IMR-90 (cell line): Measurements from ENCODE around the gene FAU. TPM values are rescaled to one million over a fixed set of nuclear protein-coding genes. Genes with fewer than 3 reads are reported as not detected.

Source experiments
- ATAC-seq: fragments of 200-7000 bp; cut with Tn5 transposase; 2 replicates; pipeline ENCODE4 v1.9.1; 2020; ENCODE audit warnings: low read depth, mild to moderate bottlenecking, moderate library complexity
- BruUV-seq: library from RNA; stranded (reverse); fragments of 400-500 nt; replicated peaks from 2 replicates; lab custom pipeline; 2021; lab: Mats Ljungman, UMichigan
- CTCF ChIA-PET: fragments of 300-600 bp; formaldehyde crosslinking; extraction: SDS; loops from one replicate; lab custom pipeline; 2021; ENCODE audit warnings: antibody characterized with exemption; lab: Yijun Ruan, JAX
- POLR2A ChIA-PET: fragments of 300-600 bp; sonication (Branson Sonifier 250); formaldehyde crosslinking; loops from one replicate; lab custom pipeline; 2022; ENCODE audit warnings: antibody characterized with exemption; ENCODE audit not compliant: unreplicated experiment; lab: Charles Lee
- DNase-seq: peaks from one replicate; pipeline ENCODE4 v3.0.0; 2013
- H2AFZ ChIP-seq: replicated peaks from 2 replicates; pipeline ENCODE3; 2013; ENCODE audit warnings: low read length, mild to moderate bottlenecking; ENCODE audit not compliant: poor library complexity
- H2AK5ac ChIP-seq: 2 replicates; pipeline ENCODE4 v1.6.1; 2013; ENCODE audit warnings: low read depth, low read length, inconsistent platforms
- H2AK9ac ChIP-seq: replicated peaks from 2 replicates; pipeline ENCODE3; 2013; ENCODE audit warnings: mild to moderate bottlenecking, low read depth, low read length, moderate library complexity; ENCODE audit not compliant: poor library complexity
- H2BK120ac ChIP-seq: 2 replicates; pipeline ENCODE4 v1.6.1; 2013; ENCODE audit warnings: low read depth, low read length, inconsistent platforms
- H2BK15ac ChIP-seq: 3 replicates; pipeline ENCODE4 v1.6.1; 2013; ENCODE audit warnings: low read depth, low read length, inconsistent platforms
- H2BK20ac ChIP-seq: 2 replicates; pipeline ENCODE4 v1.6.1; 2013; ENCODE audit warnings: low read depth, mild to moderate bottlenecking, inconsistent platforms, low read length, moderate library complexity
- H2BK5ac ChIP-seq: 2 replicates; pipeline ENCODE4 v1.6.1; 2013; ENCODE audit warnings: mild to moderate bottlenecking, low read depth, low read length, inconsistent platforms; ENCODE audit not compliant: poor library complexity, severe bottlenecking
- H3K14ac ChIP-seq: replicated peaks from 2 replicates; pipeline ENCODE4 v1.6.1; 2013; ENCODE audit warnings: low read depth, low read length, inconsistent platforms
- H3K18ac ChIP-seq: 2 replicates; pipeline ENCODE4 v1.6.1; 2013; ENCODE audit warnings: low read depth, low read length, control low read depth
- H3K23ac ChIP-seq: 2 replicates; pipeline ENCODE4 v1.6.1; 2013; ENCODE audit warnings: low read depth, low read length, inconsistent platforms
- H3K27ac ChIP-seq: 2 replicates; pipeline ENCODE4 v1.5.1; 2013; ENCODE audit warnings: mild to moderate bottlenecking, control low read depth, low read length; ENCODE audit not compliant: insufficient read depth
- H3K27me3 ChIP-seq: 2 replicates; pipeline ENCODE4 v1.6.1; 2013; ENCODE audit warnings: low read length; ENCODE audit not compliant: control insufficient read depth, insufficient read depth
- H3K36me3 ChIP-seq: 2 replicates; pipeline ENCODE4 v1.6.1; 2013; ENCODE audit warnings: low read length, mixed read lengths; ENCODE audit not compliant: control insufficient read depth, insufficient read depth
- H3K4ac ChIP-seq: 2 replicates; pipeline ENCODE4 v1.6.1; 2013; ENCODE audit warnings: low read depth, low read length, inconsistent platforms
- H3K4me1 ChIP-seq: 2 replicates; pipeline ENCODE4 v1.6.1; 2013; ENCODE audit warnings: low read length, mixed read lengths; ENCODE audit not compliant: control insufficient read depth, insufficient read depth
- H3K4me2 ChIP-seq: 2 replicates; pipeline ENCODE4 v1.6.1; 2013; ENCODE audit warnings: low read depth, mild to moderate bottlenecking, control low read depth, low read length, moderate library complexity
- H3K4me3 ChIP-seq: 2 replicates; pipeline ENCODE4 v1.5.1; 2013; ENCODE audit warnings: low read depth, mild to moderate bottlenecking, control low read depth, low read length, moderate library complexity; ENCODE audit not compliant: insufficient read depth
- H3K56ac ChIP-seq: 2 replicates; pipeline ENCODE4 v1.6.1; 2013; ENCODE audit warnings: low read length, inconsistent platforms; ENCODE audit not compliant: insufficient read depth; ENCODE audit errors: extremely low read depth
- H3K79me1 ChIP-seq, 2 experiments: 2 replicates each; pipeline ENCODE4 v1.6.1; 2013; ENCODE audit warnings: low read length in 2 of 2, inconsistent platforms in 1 of 2, low read depth in 1 of 2
- H3K9ac ChIP-seq: 2 replicates; pipeline ENCODE4 v1.6.1; 2013; ENCODE audit warnings: low read depth, low read length, control low read depth
- H3K9me1 ChIP-seq: 2 replicates; pipeline ENCODE4 v1.6.1; 2013; ENCODE audit warnings: low read length, inconsistent platforms; ENCODE audit not compliant: insufficient read depth
- H3K9me3 ChIP-seq: 2 replicates; pipeline ENCODE4 v1.6.1; 2013; ENCODE audit warnings: low read length; ENCODE audit not compliant: control insufficient read depth, insufficient read depth
- H4K20me1 ChIP-seq: 2 replicates; pipeline ENCODE4 v1.6.1; 2013; ENCODE audit warnings: low read length, inconsistent platforms; ENCODE audit not compliant: insufficient read depth
- H4K5ac ChIP-seq: 2 replicates; pipeline ENCODE4 v1.6.1; 2013; ENCODE audit warnings: mild to moderate bottlenecking, low read depth, low read length, control low read depth
- H4K8ac ChIP-seq, 2 experiments: 2 replicates each; pipeline ENCODE4 v1.6.1; 2013; ENCODE audit warnings: low read depth in 2 of 2, low read length in 2 of 2, control low read depth in 1 of 2, inconsistent platforms in 1 of 2
- H4K91ac ChIP-seq: 2 replicates; pipeline ENCODE4 v1.6.1; 2013; ENCODE audit warnings: low read depth, low read length, inconsistent platforms; ENCODE audit not compliant: insufficient read depth
- BHLHE40 ChIP-seq: fragments of 150-350 bp; IDR thresholded peaks from 2 replicates; pipeline ENCODE4 v1.6.1; 2016; ENCODE audit warnings: mild to moderate bottlenecking, low read depth, low read length
- CEBPB ChIP-seq: IDR thresholded peaks from 2 replicates; pipeline ENCODE4 v1.6.1; 2012; ENCODE audit warnings: low read depth, low read length, improper control_type of control experiment
- CHD1 ChIP-seq: IDR thresholded peaks from 2 replicates; pipeline ENCODE4 v1.6.1; 2012; ENCODE audit warnings: low read depth, low read length, improper control_type of control experiment
- ELK1 ChIP-seq: fragments of 150-350 bp; IDR thresholded peaks from 2 replicates; pipeline ENCODE4 v1.6.1; 2016; ENCODE audit warnings: low read depth, mild to moderate bottlenecking, low read length, moderate library complexity, borderline replicate concordance
- FOS ChIP-seq: fragments of 150-350 bp; IDR thresholded peaks from 2 replicates; pipeline ENCODE4 v1.6.1; 2016; ENCODE audit warnings: low read depth, low read length
- MAFK ChIP-seq: IDR thresholded peaks from 2 replicates; pipeline ENCODE4 v1.6.1; 2012; ENCODE audit warnings: low read depth, low read length, improper control_type of control experiment
- MXI1 ChIP-seq: IDR thresholded peaks from 2 replicates; pipeline ENCODE4 v1.6.1; 2012; ENCODE audit warnings: low read depth, mild to moderate bottlenecking, low read length, moderate library complexity, borderline replicate concordance
- NFE2L2 ChIP-seq: fragments of 150-350 bp; IDR thresholded peaks from 2 replicates; pipeline ENCODE4 v1.6.1; 2016; ENCODE audit warnings: low read depth, mild to moderate bottlenecking, low read length
- POLR2A ChIP-seq: IDR thresholded peaks from 2 replicates; pipeline ENCODE4 v1.6.1; 2012; ENCODE audit warnings: mild to moderate bottlenecking, low read depth, low read length
- RAD21 ChIP-seq: IDR thresholded peaks from 2 replicates; pipeline ENCODE4 v1.6.1; 2012; ENCODE audit warnings: low read length, improper control_type of control experiment
- RCOR1 ChIP-seq: IDR thresholded peaks from 2 replicates; pipeline ENCODE4 v1.6.1; 2012; ENCODE audit warnings: mild to moderate bottlenecking, low read length, improper control_type of control experiment; ENCODE audit not compliant: insufficient replicate concordance
- RFX5 ChIP-seq: IDR thresholded peaks from 2 replicates; pipeline ENCODE4 v1.8.0; 2012; ENCODE audit warnings: low read depth, mild to moderate bottlenecking, low read length, moderate library complexity
- SMC3 ChIP-seq: fragments of 150-350 bp; IDR thresholded peaks from 2 replicates; pipeline ENCODE4 v1.6.1; 2016; ENCODE audit warnings: low read depth, mild to moderate bottlenecking, antibody characterized with exemption, low read length, moderate library complexity
- USF2 ChIP-seq: fragments of 150-350 bp; IDR thresholded peaks from 2 replicates; pipeline ENCODE4 v1.6.1; 2017; ENCODE audit warnings: mild to moderate bottlenecking, antibody characterized with exemption, low read length, low read depth
- WGBS, 2 experiments: methylation state at CpG; one replicate each; pipeline versions ENCODE4 v1.1.5 to v1.1.7; 2013; ENCODE audit warnings: missing lambda C conversion rate in 2 of 2; ENCODE audit not compliant: insufficient read length in 1 of 2; ENCODE audit errors: extremely low coverage in 2 of 2; 5-methylcytosine and 5-hydroxymethylcytosine counted together
- dilution Hi-C: fragments of 300-500 bp; cut with HindIII; formaldehyde crosslinking; loops from one replicate; pipeline ENCODE4 v1.14.3; 2018; ENCODE audit warnings: low sequenced_read_pairs; ENCODE audit not compliant: unreplicated experiment
- in situ Hi-C: fragments of 300-500 bp; cut with MboI; formaldehyde crosslinking; loops from 3 replicates; pipeline ENCODE4 v1.14.3; 2019; ENCODE audit warnings: low sequenced_read_pairs, inconsistent platforms, mixed read lengths
- intact Hi-C: fragments of 100-400 bp; cut with micrococcal nuclease; formaldehyde crosslinking; loops from 2 replicates; pipeline ENCODE4 v1.10.0; 2022
- polyA plus RNA-seq, 3 experiments: library from polyadenylated mRNA; depleted of rRNA; stranded (reverse); fragments of >200 nt; gene quantifications; 2 replicates each; pipeline ENCODE4 v1.2.3, GENCODE V29; 2012; ENCODE audit warnings: low replicate concordance in 1 of 3
- total RNA-seq: library from RNA; depleted of rRNA; stranded (reverse); fragments of >200 nt; gene quantifications from 2 replicates; pipeline ENCODE4 v1.2.3, GENCODE V29; 2012
- TF ChIP-seq, protein P1 (sequence below): conservative IDR thresholded peaks from 2 replicates; pipeline ENCODE4 v1.5.1; 2012; ENCODE audit warnings: mild to moderate bottlenecking, low read depth, low read length, improper control_type of control experiment

Gene FAU
- total and polyA plus RNA-seq, 2 of the 4 experiments (the other 2 are of a cell fraction) = 189 to 652 TPM

DNA sequence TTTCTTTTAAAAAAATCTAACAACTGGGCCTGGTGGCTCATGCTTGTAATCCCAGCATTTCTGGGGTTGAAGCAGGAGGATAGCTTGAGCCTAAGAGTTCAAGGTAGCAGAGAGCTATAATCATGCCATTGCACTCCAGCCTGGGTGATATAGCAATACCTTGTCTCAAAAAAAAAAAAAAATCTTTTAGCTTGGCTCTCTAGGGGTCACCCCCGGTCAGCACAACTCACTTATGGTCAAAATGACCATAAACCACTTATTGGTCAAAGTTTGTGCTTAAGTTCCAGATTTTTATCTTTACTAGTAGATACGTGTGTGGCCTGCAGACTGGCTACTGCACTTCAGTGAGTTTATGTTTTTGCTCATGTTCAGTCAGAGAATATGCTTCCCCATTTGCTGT is 41.8 kb upstream of the FAU start (continued):
- TF ChIP-seq USF2 (no peak), MAFK (no peak), CHD1 (no peak), SMC3 (no peak)

- POLR2A ChIA-PET = no interaction called here
- DNase-seq (no peak), ATAC-seq (no peak)
- BruUV-seq = no TSS peak
- H4K5ac ChIP-seq = no peak overlapping the region
- H2AK5ac ChIP-seq = no peak overlapping the region
- in situ Hi-C loops (no loop called here), dilution Hi-C loops (no loop called here), intact Hi-C loops (no loop called here)
- no peak overlapping the region for H4K8ac ChIP-seq
- no peak overlapping the region for H2AFZ ChIP-seq
- no peak overlapping the region for H3K27ac ChIP-seq
- H2BK20ac ChIP-seq = no peak overlapping the region
- H3K4ac ChIP-seq = no peak overlapping the region
- no peak overlapping the region for H2BK120ac ChIP-seq
- 0 out of 2 replicates have a peak, but pooled peaks cover 2% of the 10 kb centered on the region for H3K27me3 ChIP-seq
- H3K56ac ChIP-seq = no peak overlapping the region
- H3K23ac ChIP-seq = no peak overlapping the region
- H3K9me1 ChIP-seq = no peaks in the 10 kb centered on the region
- H3K4me2 ChIP-seq = no peak overlapping the region
- no peak overlapping the region for H3K9ac ChIP-seq
- H3K18ac ChIP-seq = no peak overlapping the region
- H2AK9ac ChIP-seq = no peak overlapping the region
- H3K79me1 ChIP-seq = no peaks in the 10 kb centered on the region
- TF ChIP-seq RCOR1 (no peak), ELK1 (no peak), MXI1 (no peak), RFX5 (no peak), MAFK (no peak), POLR2A (no peak), RAD21 (no peak), BHLHE40 (no peak), CEBPB (no peak), NFE2L2 (no peak), FOS (no peak)
- TF ChIP-seq, protein P1, sequence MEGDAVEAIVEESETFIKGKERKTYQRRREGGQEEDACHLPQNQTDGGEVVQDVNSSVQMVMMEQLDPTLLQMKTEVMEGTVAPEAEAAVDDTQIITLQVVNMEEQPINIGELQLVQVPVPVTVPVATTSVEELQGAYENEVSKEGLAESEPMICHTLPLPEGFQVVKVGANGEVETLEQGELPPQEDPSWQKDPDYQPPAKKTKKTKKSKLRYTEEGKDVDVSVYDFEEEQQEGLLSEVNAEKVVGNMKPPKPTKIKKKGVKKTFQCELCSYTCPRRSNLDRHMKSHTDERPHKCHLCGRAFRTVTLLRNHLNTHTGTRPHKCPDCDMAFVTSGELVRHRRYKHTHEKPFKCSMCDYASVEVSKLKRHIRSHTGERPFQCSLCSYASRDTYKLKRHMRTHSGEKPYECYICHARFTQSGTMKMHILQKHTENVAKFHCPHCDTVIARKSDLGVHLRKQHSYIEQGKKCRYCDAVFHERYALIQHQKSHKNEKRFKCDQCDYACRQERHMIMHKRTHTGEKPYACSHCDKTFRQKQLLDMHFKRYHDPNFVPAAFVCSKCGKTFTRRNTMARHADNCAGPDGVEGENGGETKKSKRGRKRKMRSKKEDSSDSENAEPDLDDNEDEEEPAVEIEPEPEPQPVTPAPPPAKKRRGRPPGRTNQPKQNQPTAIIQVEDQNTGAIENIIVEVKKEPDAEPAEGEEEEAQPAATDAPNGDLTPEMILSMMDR = no peak
- peaks cover under 1% of the 10 kb centered on the region; the same call in 1 of the 2 replicates for H3K4me1 ChIP-seq
- CTCF ChIA-PET = no interaction called here
- no peak overlapping the region for H3K4me3 ChIP-seq
- H2BK5ac ChIP-seq = no peak overlapping the region
- no peaks in the 10 kb centered on the region for H3K36me3 ChIP-seq
- no peak overlapping the region for H3K14ac ChIP-seq
- WGBS, 2 experiments = no CpG with 5 or more reads among the region's 3 CpGs
- no peak overlapping the region for H2BK15ac ChIP-seq
- H4K91ac ChIP-seq = no peak overlapping the region
- no peaks in the 10 kb centered on the region for H4K20me1 ChIP-seq
- no peaks in the 10 kb centered on the region for H3K9me3 ChIP-seq
These were observed 38.7 kb upstream of the FAU start for GRCh38 chr11:65160643-65161042.
